Smooth muscle cell (in vitro differentiated cells): Measurements from ENCODE around the gene GBA3. TPM values are rescaled to one million over a fixed set of nuclear protein-coding genes. Genes with fewer than 3 reads are reported as not detected.

ENCODE experiments used
- DNase-seq: peaks from one replicate; lab custom pipeline; 2025; ENCODE audit not compliant: unreplicated experiment; lab: John Stamatoyannopoulos, UW
- H2AFZ ChIP-seq: fragments of 200-600 bp; sonication (generic); 2 replicates; pipeline ENCODE4 v1.6.0; 2016; ENCODE audit warnings: antibody characterized with exemption, low read depth, mild to moderate bottlenecking
- H3F3A ChIP-seq: fragments of 200-600 bp; sonication (generic); 2 replicates; pipeline ENCODE4 v1.6.0; 2017; ENCODE audit warnings: antibody characterized with exemption, low read depth
- H3K27ac ChIP-seq: fragments of 200-600 bp; sonication (generic); 2 replicates; pipeline ENCODE4 v1.5.1; 2016; ENCODE audit warnings: low read depth, mild to moderate bottlenecking
- H3K27me3 ChIP-seq: fragments of 200-600 bp; sonication (generic); 2 replicates; pipeline ENCODE4 v1.6.1; 2016; ENCODE audit warnings: low read depth, mild to moderate bottlenecking
- H3K36me3 ChIP-seq: fragments of 200-600 bp; sonication (generic); 2 replicates; pipeline ENCODE4 v1.5.1; 2016; ENCODE audit warnings: low read depth
- H3K4me1 ChIP-seq: fragments of 200-600 bp; sonication (generic); 2 replicates; pipeline ENCODE4 v1.5.1; 2016; ENCODE audit warnings: low read depth
- H3K4me2 ChIP-seq: fragments of 200-600 bp; sonication (generic); 2 replicates; pipeline ENCODE4 v1.6.0; 2016; ENCODE audit warnings: mild to moderate bottlenecking
- H3K4me3 ChIP-seq: fragments of 200-600 bp; sonication (generic); 2 replicates; pipeline ENCODE4 v1.5.1; 2016; ENCODE audit warnings: mild to moderate bottlenecking
- H3K79me2 ChIP-seq: fragments of 200-600 bp; sonication (generic); 2 replicates; pipeline ENCODE4 v1.6.0; 2016; ENCODE audit warnings: low read depth, mild to moderate bottlenecking
- H3K9ac ChIP-seq: fragments of 200-600 bp; sonication (generic); 2 replicates; pipeline ENCODE4 v1.6.0; 2016; ENCODE audit warnings: low read depth
- H3K9me3 ChIP-seq: fragments of 200-600 bp; sonication (generic); replicated peaks from 2 replicates; pipeline ENCODE4 v1.5.1; 2016; ENCODE audit warnings: low read depth
- H4K20me1 ChIP-seq: fragments of 200-600 bp; sonication (generic); 2 replicates; pipeline ENCODE4 v1.6.0; 2016; ENCODE audit warnings: low read depth
- WGBS: methylation state at CpG from one replicate; pipeline ENCODE4 v1.1.7; 2016; ENCODE audit warnings: low lambda C conversion rate; 5-methylcytosine and 5-hydroxymethylcytosine counted together
- polyA plus RNA-seq: library from polyadenylated mRNA; unstranded; fragments of >200 nt; fragmentation: Nextera tagmentation; extraction: Ambion mirVana; gene quantifications from 2 replicates; pipeline ENCODE4 v1.2.1, GENCODE V29; 2016
- total RNA-seq: library from RNA; depleted of rRNA; stranded (reverse); fragments of >200 nt; gene quantifications from 2 replicates; pipeline ENCODE4 v1.2.3, GENCODE V29; 2014
- TF ChIP-seq, protein P1 (sequence below): fragments of 200-600 bp; sonication (generic); IDR thresholded peaks from 2 replicates; pipeline ENCODE4 v1.5.1; 2017; ENCODE audit warnings: borderline replicate concordance, mild to moderate bottlenecking, antibody characterized with exemption; ENCODE audit not compliant: insufficient read depth, poor library complexity, severe bottlenecking

Gene GBA3
- total and polyA plus RNA-seq, 2 experiments from 2014 or later = not detected

DNA sequence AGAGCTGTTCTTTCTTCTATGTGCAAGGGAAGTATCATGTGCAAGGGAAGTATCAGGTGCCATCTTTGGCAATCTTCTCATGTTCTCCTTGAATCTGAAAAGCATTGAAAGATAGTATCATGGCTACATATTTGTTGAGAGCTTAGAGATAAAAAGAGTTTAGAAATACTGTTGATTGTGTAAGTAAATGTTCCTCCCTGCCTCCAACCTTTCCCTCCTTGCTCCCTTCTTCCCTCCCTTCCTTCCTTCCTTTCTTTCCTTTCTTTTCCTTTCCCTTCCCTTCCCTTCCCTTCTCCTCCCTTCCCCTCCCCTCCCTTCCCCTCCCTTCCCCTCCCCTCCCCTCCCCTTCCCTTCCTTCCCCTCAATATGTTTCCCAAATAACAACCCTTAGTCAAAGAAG, 108.7 kb downstream of the GBA3 start:
- no peaks in the 10 kb centered on the region for H3K36me3 ChIP-seq
- H4K20me1 ChIP-seq = no peaks in the 10 kb centered on the region
- TF ChIP-seq, protein P1, sequence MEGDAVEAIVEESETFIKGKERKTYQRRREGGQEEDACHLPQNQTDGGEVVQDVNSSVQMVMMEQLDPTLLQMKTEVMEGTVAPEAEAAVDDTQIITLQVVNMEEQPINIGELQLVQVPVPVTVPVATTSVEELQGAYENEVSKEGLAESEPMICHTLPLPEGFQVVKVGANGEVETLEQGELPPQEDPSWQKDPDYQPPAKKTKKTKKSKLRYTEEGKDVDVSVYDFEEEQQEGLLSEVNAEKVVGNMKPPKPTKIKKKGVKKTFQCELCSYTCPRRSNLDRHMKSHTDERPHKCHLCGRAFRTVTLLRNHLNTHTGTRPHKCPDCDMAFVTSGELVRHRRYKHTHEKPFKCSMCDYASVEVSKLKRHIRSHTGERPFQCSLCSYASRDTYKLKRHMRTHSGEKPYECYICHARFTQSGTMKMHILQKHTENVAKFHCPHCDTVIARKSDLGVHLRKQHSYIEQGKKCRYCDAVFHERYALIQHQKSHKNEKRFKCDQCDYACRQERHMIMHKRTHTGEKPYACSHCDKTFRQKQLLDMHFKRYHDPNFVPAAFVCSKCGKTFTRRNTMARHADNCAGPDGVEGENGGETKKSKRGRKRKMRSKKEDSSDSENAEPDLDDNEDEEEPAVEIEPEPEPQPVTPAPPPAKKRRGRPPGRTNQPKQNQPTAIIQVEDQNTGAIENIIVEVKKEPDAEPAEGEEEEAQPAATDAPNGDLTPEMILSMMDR = no peak
- no peak overlapping the region for H3K27ac ChIP-seq
- no peak overlapping the region for H3K9ac ChIP-seq
- H3K4me2 ChIP-seq = no peak overlapping the region
- H3K4me1 ChIP-seq = no peaks in the 10 kb centered on the region
- no peak overlapping the region for H3K4me3 ChIP-seq
- no peaks in the 10 kb centered on the region for H3F3A ChIP-seq
- no peak overlapping the region for H2AFZ ChIP-seq
- no peaks in the 10 kb centered on the region for H3K9me3 ChIP-seq
- no peaks in the 10 kb centered on the region for H3K27me3 ChIP-seq
- H3K79me2 ChIP-seq = no peaks in the 10 kb centered on the region
- DNase-seq = no peak

DNA sequence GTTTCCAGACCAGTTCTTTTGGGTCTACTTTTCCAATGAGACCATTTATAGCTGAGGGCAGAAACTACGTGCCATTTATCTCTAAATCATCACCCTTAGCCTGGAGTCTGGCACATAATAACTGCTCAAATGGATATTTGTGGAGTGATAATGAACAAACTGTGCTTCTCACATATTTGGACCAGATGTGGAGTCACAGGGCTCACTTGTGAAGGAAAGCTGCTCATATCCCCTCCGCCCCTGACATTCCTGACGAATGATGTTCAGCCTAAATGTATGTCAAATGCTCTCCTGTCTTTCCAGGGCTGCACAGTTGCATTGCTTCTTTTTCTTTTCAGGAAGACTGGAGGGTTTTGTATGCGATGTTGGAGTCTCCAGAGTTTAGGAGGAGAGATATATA, 110.1 kb downstream of the GBA3 start:
- Histone ChIP-seq H3K4me1 (no peaks in the 10 kb centered on the region), H2AFZ (no peak overlapping the region), H3K27ac (no peak overlapping the region), H3K4me2 (no peak overlapping the region), H3K79me2 (no peaks in the 10 kb centered on the region), H3K36me3 (no peaks in the 10 kb centered on the region), H3K4me3 (no peak overlapping the region), H3F3A (no peaks in the 10 kb centered on the region), H3K9me3 (no peaks in the 10 kb centered on the region), H4K20me1 (no peaks in the 10 kb centered on the region), H3K27me3 (peaks cover 12% of the 10 kb centered on the region), H3K9ac (no peak overlapping the region)
- 64% methylated on average over 4 of the region's 4 CpGs for WGBS
- no peak for DNase-seq
- TF ChIP-seq, protein P1 = no peak

DNA sequence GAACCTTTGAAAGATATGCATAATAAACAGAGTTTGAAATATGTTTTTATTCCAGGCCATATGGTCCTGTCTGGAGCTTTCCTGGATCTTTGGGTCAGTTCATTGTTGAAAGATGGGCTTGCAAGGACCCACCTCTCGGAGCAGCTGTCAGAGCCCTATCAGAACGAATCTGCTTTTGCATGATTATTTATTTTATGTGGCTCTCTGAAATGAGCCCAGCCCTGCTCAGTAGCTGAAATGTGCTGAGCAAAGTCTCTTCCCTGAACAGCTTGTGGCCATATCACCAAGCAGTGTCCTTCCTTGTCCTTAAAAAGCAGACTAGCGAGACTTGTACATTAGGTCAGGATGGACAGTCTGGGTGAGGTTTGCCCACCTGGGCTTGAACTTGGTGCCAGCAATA, 110.8 kb downstream of the GBA3 start:
- H2AFZ ChIP-seq = no peak overlapping the region
- WGBS = 89% methylated on average over 3 of the region's 3 CpGs
- no peak overlapping the region for H3K4me3 ChIP-seq
- TF ChIP-seq, protein P1 = no peak
- H3K9me3 ChIP-seq = no peaks in the 10 kb centered on the region
- no peaks in the 10 kb centered on the region for H3K79me2 ChIP-seq
- no peaks in the 10 kb centered on the region for H3F3A ChIP-seq
- no peak overlapping the region for H3K27ac ChIP-seq
- DNase-seq = no peak
- peaks cover 12% of the 10 kb centered on the region for H3K27me3 ChIP-seq
- H3K4me2 ChIP-seq = no peak overlapping the region
- H3K36me3 ChIP-seq = no peaks in the 10 kb centered on the region
- no peaks in the 10 kb centered on the region for H3K4me1 ChIP-seq
- H3K9ac ChIP-seq = no peak overlapping the region
- no peaks in the 10 kb centered on the region for H4K20me1 ChIP-seq

DNA sequence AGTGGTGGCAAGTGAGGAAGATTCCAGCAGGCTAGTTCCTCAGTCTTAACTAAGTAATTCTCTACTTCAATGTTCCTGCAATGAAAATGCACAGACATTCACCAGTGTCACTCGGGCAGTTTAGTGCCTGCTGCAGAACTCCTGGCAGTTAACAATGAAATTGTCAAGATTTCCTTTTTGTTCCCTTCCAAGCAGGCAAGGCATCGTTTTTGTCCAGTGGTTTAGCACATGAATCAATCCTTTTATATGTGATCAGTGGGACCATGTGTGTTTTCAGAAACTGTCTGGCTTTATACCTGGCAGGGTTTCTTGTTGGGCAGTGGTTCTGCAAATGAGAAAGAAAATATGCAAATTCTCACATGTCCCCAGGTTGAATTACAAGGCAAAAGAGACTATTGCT, 122.2 kb downstream of the GBA3 start:
- Histone ChIP-seq H3K36me3 (no peaks in the 10 kb centered on the region), H3F3A (no peaks in the 10 kb centered on the region), H3K27ac (no peak overlapping the region), H3K79me2 (no peaks in the 10 kb centered on the region), H3K4me3 (no peak overlapping the region), H3K4me2 (no peak overlapping the region), H4K20me1 (no peaks in the 10 kb centered on the region), H3K27me3 (no peaks in the 10 kb centered on the region), H3K4me1 (no peaks in the 10 kb centered on the region), H3K9me3 (no peaks in the 10 kb centered on the region), H2AFZ (no peak overlapping the region), H3K9ac (no peak overlapping the region)
- WGBS = 78% methylated on average over 2 of the region's 2 CpGs
- DNase-seq = no peak
- TF ChIP-seq, protein P1 = no peak
